Gastroesophageal sphincter (tissue), 4 donors: Measurements from ENCODE around the gene ZEB2. TPM values are rescaled to one million over a fixed set of nuclear protein-coding genes. Genes with fewer than 3 reads are reported as not detected.

ENCODE experiments used
- ATAC-seq: fragments of 150-250 bp; one replicate; pipeline ENCODE4 v1.9.1; 2016; ENCODE audit warnings: mild to moderate bottlenecking, moderate library complexity
- H3K27ac ChIP-seq, 4 donors: fragments of 200-600 bp; sonication (generic) in 3 of 4; 1 replicate in 3 of 4; 2 replicates in 1 of 4; pipeline ENCODE4 v1.5.1; 2016 to 2019
- H3K27me3 ChIP-seq: fragments of 200-600 bp; sonication (generic); one replicate; pipeline ENCODE4 v1.5.1; 2019
- H3K36me3 ChIP-seq, 2 donors: fragments of 200-600 bp; sonication (generic); one replicate each; pipeline ENCODE4 v1.5.1; 2019; ENCODE audit warnings: control low read depth in 1 of 2
- H3K4me1 ChIP-seq, 3 donors: fragments of 200-600 bp; sonication (generic); 1 replicate in 2 of 3; 2 replicates in 1 of 3; pipeline ENCODE4 v1.5.1; 2016 to 2019; ENCODE audit warnings: control low read depth in 2 of 3
- H3K4me3 ChIP-seq, 2 donors: fragments of 200-600 bp; sonication (generic); one replicate each; pipeline ENCODE4 v1.5.1; 2019; ENCODE audit warnings: mild to moderate bottlenecking in 1 of 2, moderate library complexity in 1 of 2
- H3K9me3 ChIP-seq, 3 donors: fragments of 200-600 bp; sonication (generic); one replicate each; pipeline ENCODE4 v1.5.1; 2017 to 2019; ENCODE audit warnings: control low read depth in 2 of 3
- EP300 ChIP-seq: sonication (generic); formaldehyde crosslinking; IDR thresholded peaks from one replicate; pipeline ENCODE4 v1.6.1; 2017; ENCODE audit warnings: antibody characterized with exemption, mild to moderate bottlenecking
- POLR2A ChIP-seq, 2 donors: fragments of 450-650 bp; IDR thresholded peaks; one replicate each; pipeline ENCODE4 v1.6.1; 2017; ENCODE audit warnings: antibody characterized with exemption in 2 of 2, mild to moderate bottlenecking in 2 of 2, moderate library complexity in 1 of 2
- POLR2AphosphoS5 ChIP-seq: sonication (generic); formaldehyde crosslinking; IDR thresholded peaks from one replicate; pipeline ENCODE4 v1.6.1; 2017; ENCODE audit warnings: antibody characterized with exemption
- WGBS, 2 donors: methylation state at CpG; one replicate each; pipeline ENCODE4 v1.1.5; 2018; ENCODE audit warnings: low coverage in 1 of 2; 5-methylcytosine and 5-hydroxymethylcytosine counted together
- total RNA-seq, 4 donors: library from RNA; depleted of rRNA; stranded (reverse); fragments of >200 nt; gene quantifications; one replicate each; pipeline ENCODE4 v1.1.0, GENCODE V29; 2016
- TF ChIP-seq, protein P1 (sequence below), 4 experiments: fragments of 200-600 bp in 2 of 4; fragments of 450-650 bp in 2 of 4; sonication (generic) in 1 of 4; IDR thresholded peaks; one replicate each; pipeline ENCODE4 v1.5.1; 2017 to 2019; ENCODE audit warnings: antibody characterized with exemption in 4 of 4, mild to moderate bottlenecking in 2 of 4, moderate library complexity in 2 of 4

The ZEB2 gene
- total RNA-seq, 4 donors from 2014 or later: 42.3 to 95.7 (median 53.8) TPM

DNA sequence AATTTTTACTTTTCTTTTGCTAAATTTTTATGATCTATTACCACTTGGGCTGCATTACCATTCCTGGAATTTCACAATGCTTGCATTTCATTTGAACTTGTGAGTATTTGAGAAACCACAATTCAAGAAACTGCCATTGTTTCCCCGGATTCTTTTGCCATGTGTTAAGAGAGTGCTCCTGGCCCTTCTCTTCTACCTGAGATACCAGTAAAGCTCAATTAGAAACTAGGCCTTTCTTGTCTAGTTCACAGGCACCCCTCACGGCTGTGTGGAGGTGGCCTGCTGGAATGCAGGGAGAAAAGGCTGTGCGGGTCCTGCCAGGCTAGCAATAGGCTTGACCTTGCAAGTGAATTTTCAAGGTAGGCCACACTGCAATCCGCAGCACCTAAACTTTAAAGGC lies 40.8 kb downstream of the ZEB2 start:
- no peak for ATAC-seq
- Histone ChIP-seq H3K27me3 (no peaks in the 10 kb centered on the region), H3K27ac (peak overlapping the region in 1 of 4 donors; percentile 43), H3K9me3 (no peaks in the 10 kb centered on the region), H3K4me1 (peaks cover 0 to 34% (median 8%) of the 10 kb centered on the region in 3 donors), H3K4me3 (no peak overlapping the region), H3K36me3 (no peaks in the 10 kb centered on the region)
- TF ChIP-seq POLR2AphosphoS5 (no peak), POLR2A (IDR thresholded peaks at IDR 0.05) (no peak), EP300 (no peak)
- TF ChIP-seq, protein P1, sequence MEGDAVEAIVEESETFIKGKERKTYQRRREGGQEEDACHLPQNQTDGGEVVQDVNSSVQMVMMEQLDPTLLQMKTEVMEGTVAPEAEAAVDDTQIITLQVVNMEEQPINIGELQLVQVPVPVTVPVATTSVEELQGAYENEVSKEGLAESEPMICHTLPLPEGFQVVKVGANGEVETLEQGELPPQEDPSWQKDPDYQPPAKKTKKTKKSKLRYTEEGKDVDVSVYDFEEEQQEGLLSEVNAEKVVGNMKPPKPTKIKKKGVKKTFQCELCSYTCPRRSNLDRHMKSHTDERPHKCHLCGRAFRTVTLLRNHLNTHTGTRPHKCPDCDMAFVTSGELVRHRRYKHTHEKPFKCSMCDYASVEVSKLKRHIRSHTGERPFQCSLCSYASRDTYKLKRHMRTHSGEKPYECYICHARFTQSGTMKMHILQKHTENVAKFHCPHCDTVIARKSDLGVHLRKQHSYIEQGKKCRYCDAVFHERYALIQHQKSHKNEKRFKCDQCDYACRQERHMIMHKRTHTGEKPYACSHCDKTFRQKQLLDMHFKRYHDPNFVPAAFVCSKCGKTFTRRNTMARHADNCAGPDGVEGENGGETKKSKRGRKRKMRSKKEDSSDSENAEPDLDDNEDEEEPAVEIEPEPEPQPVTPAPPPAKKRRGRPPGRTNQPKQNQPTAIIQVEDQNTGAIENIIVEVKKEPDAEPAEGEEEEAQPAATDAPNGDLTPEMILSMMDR (IDR thresholded peaks at IDR 0.05): no peak
- 27 to 49% methylated on average over 2 to 3 of the region's 4 CpGs for WGBS, 2 donors

DNA sequence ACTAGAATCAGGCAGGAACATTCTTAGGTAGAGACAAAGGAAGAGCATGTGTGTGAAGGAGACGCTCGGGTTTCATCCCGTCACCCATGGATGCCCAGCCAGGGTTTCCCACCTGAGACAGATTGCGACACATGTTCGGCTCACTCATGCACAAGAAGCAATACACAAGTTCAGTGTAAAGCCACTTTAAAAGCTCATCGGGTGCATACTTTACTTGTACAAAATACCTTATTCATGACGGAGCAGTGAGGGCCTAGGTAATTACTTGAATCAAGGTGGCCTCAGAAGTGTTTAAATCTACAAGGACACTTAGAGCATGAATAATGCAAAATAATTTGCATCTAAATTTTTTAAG lies 42.0 kb downstream of the ZEB2 start:
- Histone ChIP-seq H3K9me3 (no peaks in the 10 kb centered on the region), H3K36me3 (no peaks in the 10 kb centered on the region), H3K4me3 (no peak overlapping the region), H3K27ac (peak overlapping the region in 2 of 4 donors; percentile 15 to 26), H3K4me1 (peaks cover 0 to 36% (median 8%) of the 10 kb centered on the region in 3 donors), H3K27me3 (no peaks in the 10 kb centered on the region)
- TF ChIP-seq, protein P1 (IDR thresholded peaks at IDR 0.05): no peak
- TF ChIP-seq EP300: no peak
- TF ChIP-seq POLR2AphosphoS5: no peak
- TF ChIP-seq POLR2A (IDR thresholded peaks at IDR 0.05): no peak
- ATAC-seq: no peak
- 62% methylated on average over 3 to 7 of the region's 7 CpGs for WGBS, 2 donors

DNA sequence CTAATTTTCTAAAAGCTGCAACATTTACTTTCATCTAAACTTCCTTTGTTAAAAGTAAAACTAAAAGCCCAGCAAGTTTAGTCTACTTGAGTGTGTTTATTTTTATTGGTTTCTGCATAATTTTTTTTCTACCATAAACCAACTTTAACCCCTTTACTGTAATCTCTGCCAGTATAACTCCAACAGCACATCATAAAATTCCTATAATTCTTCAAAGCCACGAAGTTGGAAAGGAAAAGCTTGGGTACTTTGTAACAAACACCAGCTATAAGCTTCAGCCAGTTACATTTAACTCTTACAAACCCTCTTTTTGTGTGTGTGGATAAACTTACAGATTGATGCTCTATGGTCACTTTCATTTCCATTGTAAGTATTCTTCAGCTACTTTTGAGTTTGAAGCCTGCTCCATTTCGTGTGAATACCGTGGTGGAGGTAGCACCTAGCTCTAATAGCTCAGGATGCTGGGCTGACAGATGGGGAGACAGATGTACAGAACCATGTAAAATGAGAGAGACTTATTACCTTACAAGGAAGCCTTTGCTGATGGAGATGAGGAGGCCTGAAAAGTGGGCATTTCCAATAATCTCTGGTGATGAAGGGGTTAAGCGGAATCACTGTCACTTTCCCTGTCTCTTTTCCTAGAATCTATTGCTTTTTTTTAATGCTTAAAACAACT lies 42.5 kb downstream of the ZEB2 start:
- no peaks in the 10 kb centered on the region for H3K9me3 ChIP-seq
- WGBS, 2 donors: 0 to 54% methylated on average over 1 to 3 of the region's 4 CpGs
- no peak for ATAC-seq
- no peaks in the 10 kb centered on the region for H3K27me3 ChIP-seq
- TF ChIP-seq POLR2AphosphoS5: no peak
- no peak for TF ChIP-seq EP300
- TF ChIP-seq POLR2A (IDR thresholded peaks at IDR 0.05): no peak
- H3K36me3 ChIP-seq: no peaks in the 10 kb centered on the region
- peaks cover 0 to 39% (median 8%) of the 10 kb centered on the region in 3 donors for H3K4me1 ChIP-seq
- no peak overlapping the region for H3K4me3 ChIP-seq
- peak overlapping the region in 2 of 4 donors; percentile 15 to 26 for H3K27ac ChIP-seq

DNA sequence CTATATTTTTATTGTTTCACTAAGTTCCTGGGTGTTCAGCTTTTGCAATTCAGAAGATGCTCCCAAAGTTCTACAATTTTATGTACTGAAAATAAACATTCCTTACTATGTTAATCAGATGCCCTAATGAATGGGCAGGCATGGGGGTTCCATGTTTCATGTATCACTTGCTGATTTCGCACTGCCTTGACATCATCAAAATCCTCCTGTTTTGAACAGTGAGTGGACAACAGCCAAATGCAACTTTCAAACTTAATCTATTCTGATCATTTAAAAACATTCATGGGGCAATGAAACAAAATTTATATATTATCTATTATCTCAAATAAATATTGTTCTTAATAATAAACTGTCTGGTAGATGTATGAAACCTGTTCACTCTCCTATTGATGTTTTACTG lies 43.2 kb downstream of the ZEB2 start:
- Histone ChIP-seq H3K27ac (no peak overlapping the region), H3K4me1 (peaks cover 0 to 39% (median 8%) of the 10 kb centered on the region in 3 donors), H3K36me3 (no peaks in the 10 kb centered on the region), H3K27me3 (no peaks in the 10 kb centered on the region), H3K9me3 (no peaks in the 10 kb centered on the region), H3K4me3 (no peak overlapping the region)
- WGBS, 2 donors: 44 to 58% methylated on average over 1 of the region's 1 CpG
- no peak for TF ChIP-seq POLR2A (IDR thresholded peaks at IDR 0.05)
- no peak for TF ChIP-seq EP300
- TF ChIP-seq, protein P1 (IDR thresholded peaks at IDR 0.05): no peak
- no peak for TF ChIP-seq POLR2AphosphoS5
- ATAC-seq: no peak

DNA sequence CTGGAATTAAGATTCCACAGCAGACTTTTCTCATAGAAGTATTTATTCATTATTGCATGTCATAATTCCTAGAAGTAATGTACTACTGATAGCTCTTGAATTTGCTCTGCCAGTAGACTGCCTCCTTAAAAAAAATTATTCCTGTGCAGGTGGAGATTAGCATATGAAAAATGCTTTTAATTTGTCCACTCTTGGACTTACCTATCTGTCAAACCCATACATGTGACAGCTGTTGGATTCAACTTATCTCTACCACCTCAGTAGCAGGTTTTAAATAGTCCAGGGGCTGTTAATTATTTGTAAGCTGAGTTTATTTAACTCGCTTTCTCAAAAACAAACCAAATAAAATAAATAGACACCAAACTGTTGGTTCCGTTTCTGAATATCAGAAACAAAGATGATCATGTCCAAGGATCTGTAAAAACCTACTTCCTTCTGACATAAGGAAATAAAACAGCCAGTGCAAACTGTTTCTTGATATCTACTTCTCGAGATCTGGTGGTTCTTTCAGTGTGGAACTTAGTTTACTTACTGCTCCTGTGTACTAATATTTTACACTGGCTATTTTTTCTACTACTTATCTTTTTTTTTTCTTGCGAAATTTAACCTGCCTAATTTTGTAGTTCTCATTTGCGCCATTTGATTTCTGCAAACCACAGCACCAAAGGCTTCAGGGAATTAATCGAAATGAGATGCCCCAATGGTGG lies 44.2 kb downstream of the ZEB2 start:
- 70 to 85% methylated on average over 5 to 6 of the region's 6 CpGs for WGBS, 2 donors
- no peaks in the 10 kb centered on the region for H3K36me3 ChIP-seq
- H3K27ac ChIP-seq: no peak overlapping the region
- no peak for TF ChIP-seq POLR2A (IDR thresholded peaks at IDR 0.05)
- no peak for TF ChIP-seq EP300
- no peak for ATAC-seq
- no peak overlapping the region for H3K4me3 ChIP-seq
- H3K27me3 ChIP-seq: no peaks in the 10 kb centered on the region
- no peaks in the 10 kb centered on the region for H3K9me3 ChIP-seq
- peaks cover 0 to 41% (median 8%) of the 10 kb centered on the region in 3 donors for H3K4me1 ChIP-seq
